ENCODE measurements around the gene SDC3. TPM values are rescaled to one million over a fixed set of nuclear protein-coding genes. Genes with fewer than 3 reads are reported as not detected.

The SDC3 gene
- total and polyA plus RNA-seq, 4 donors, result 3.3 to 27.5 (median 16.6) TPM

DNA sequence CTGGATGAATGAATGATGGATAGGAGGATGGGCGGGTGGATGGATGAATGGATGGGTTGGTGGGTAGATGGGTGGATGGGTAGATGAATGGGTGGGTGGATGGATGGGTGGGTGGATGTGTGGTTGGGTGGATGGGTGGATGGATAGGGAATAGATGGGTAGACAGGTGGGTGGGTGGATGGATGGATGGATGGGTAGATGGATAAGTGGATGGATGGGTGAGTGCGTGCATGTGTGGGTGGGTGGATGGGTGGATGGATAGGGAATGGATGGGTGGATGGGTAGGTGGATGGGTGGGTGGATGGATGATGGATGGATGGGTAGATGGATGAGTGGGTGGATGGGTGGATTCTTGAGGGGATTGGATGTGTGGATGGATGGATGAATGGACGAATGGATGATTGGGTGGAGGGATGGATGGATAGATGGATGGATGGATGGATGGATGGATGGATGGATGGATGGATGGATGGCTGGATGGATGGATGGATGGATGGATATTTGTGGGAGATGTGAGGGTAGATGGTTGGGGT, 68.7 kb downstream of the SDC3 start (continued):
- TF ChIP-seq MAX (IDR thresholded peaks at IDR 0.05) (no peak), GABPA (IDR thresholded peaks at IDR 0.05 in 1 of 2, conservative IDR thresholded peaks at IDR 0.05 in 1 of 2) (no peak)

GRCh38 chr1:30838996-30839395, 69.6 kb downstream of the SDC3 start:
- no peak for DNase-seq (ENCODE audit: low spot score)
- TF ChIP-seq NR2F2 (IDR thresholded peaks at IDR 0.05) (no peak), TAF1 (conservative IDR thresholded peaks at IDR 0.05) (no peak), FOXA2 (IDR thresholded peaks at IDR 0.05) (no peak), HNF4G (IDR thresholded peaks at IDR 0.05) (no peak), MAX (IDR thresholded peaks at IDR 0.05) (no peak), FOXA1 (IDR thresholded peaks at IDR 0.05) (no peak), RAD21 (IDR thresholded peaks at IDR 0.05) (no peak), RXRA (IDR thresholded peaks at IDR 0.05) (no peak), JUND (IDR thresholded peaks at IDR 0.05) (no peak), HNF4A (conservative IDR thresholded peaks at IDR 0.05) (no peak), SP1 (IDR thresholded peaks at IDR 0.05) (no peak), CTCF (IDR thresholded peaks at IDR 0.05; ENCODE audit: low read depth, low read length, missing input control) (no peak), EGR1 (IDR thresholded peaks at IDR 0.05; ENCODE audit: low read depth in 2 of 2) (no peak), YY1 (IDR thresholded peaks at IDR 0.05) (no peak), ATF3 (IDR thresholded peaks at IDR 0.05) (no peak)
- TF ChIP-seq, protein P1, sequence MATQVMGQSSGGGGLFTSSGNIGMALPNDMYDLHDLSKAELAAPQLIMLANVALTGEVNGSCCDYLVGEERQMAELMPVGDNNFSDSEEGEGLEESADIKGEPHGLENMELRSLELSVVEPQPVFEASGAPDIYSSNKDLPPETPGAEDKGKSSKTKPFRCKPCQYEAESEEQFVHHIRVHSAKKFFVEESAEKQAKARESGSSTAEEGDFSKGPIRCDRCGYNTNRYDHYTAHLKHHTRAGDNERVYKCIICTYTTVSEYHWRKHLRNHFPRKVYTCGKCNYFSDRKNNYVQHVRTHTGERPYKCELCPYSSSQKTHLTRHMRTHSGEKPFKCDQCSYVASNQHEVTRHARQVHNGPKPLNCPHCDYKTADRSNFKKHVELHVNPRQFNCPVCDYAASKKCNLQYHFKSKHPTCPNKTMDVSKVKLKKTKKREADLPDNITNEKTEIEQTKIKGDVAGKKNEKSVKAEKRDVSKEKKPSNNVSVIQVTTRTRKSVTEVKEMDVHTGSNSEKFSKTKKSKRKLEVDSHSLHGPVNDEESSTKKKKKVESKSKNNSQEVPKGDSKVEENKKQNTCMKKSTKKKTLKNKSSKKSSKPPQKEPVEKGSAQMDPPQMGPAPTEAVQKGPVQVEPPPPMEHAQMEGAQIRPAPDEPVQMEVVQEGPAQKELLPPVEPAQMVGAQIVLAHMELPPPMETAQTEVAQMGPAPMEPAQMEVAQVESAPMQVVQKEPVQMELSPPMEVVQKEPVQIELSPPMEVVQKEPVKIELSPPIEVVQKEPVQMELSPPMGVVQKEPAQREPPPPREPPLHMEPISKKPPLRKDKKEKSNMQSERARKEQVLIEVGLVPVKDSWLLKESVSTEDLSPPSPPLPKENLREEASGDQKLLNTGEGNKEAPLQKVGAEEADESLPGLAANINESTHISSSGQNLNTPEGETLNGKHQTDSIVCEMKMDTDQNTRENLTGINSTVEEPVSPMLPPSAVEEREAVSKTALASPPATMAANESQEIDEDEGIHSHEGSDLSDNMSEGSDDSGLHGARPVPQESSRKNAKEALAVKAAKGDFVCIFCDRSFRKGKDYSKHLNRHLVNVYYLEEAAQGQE (IDR thresholded peaks at IDR 0.05), result no peak
- TF ChIP-seq, protein P2, sequence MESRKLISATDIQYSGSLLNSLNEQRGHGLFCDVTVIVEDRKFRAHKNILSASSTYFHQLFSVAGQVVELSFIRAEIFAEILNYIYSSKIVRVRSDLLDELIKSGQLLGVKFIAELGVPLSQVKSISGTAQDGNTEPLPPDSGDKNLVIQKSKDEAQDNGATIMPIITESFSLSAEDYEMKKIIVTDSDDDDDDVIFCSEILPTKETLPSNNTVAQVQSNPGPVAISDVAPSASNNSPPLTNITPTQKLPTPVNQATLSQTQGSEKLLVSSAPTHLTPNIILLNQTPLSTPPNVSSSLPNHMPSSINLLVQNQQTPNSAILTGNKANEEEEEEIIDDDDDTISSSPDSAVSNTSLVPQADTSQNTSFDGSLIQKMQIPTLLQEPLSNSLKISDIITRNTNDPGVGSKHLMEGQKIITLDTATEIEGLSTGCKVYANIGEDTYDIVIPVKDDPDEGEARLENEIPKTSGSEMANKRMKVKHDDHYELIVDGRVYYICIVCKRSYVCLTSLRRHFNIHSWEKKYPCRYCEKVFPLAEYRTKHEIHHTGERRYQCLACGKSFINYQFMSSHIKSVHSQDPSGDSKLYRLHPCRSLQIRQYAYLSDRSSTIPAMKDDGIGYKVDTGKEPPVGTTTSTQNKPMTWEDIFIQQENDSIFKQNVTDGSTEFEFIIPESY (IDR thresholded peaks at IDR 0.05), result no peak
- WGBS, result 87% methylated on average over 7 of the region's 7 CpGs
- Histone ChIP-seq H3K4me3 (ENCODE audit: low read depth in 1 of 3, low read length in 3 of 3) (no peak overlapping the region), H3K27me3 (ENCODE audit: control insufficient read depth in 4 of 4, insufficient read depth in 4 of 4, low read length in 3 of 4) (no peaks in the 10 kb centered on the region), H3K27ac (ENCODE audit: low read depth in 1 of 2, low read length in 2 of 2) (no peak overlapping the region), H3K36me3 (ENCODE audit: control insufficient read depth in 4 of 4, insufficient read depth in 3 of 4, low read depth in 1 of 4, low read length in 3 of 4) (no peaks in the 10 kb centered on the region), H3K4me1 (ENCODE audit: control insufficient read depth in 4 of 4, insufficient read depth in 4 of 4, low read length in 3 of 4) (peaks cover 0 to 11% (median 7%) of the 10 kb centered on the region in 4 donors), H3K9me3 (ENCODE audit: control insufficient read depth in 4 of 4, low read length in 3 of 4) (no peaks in the 10 kb centered on the region), H3K9ac (ENCODE audit: low read depth in 1 of 2, low read length in 2 of 2) (no peak overlapping the region)

Data from liver (tissue), 9 donors.